ENCODE results near the gene C12orf76. TPM values are rescaled to one million over a fixed set of nuclear protein-coding genes. Genes with fewer than 3 reads are reported as not detected.
"Not testable (repeated sequence)": the region's sequence is repeated elsewhere in the genome, so short reads cannot be mapped to it uniquely, and the experiment has no call there.

C12orf76 gene
- total and polyA plus RNA-seq, 2 donors (not counting 1 experiment from before 2014, with no cell fraction given): 21.5 to 28.5 TPM

GRCh38 chr12:110058875-110059615, 10.7 kb upstream of the C12orf76 start:
- Histone ChIP-seq H3K4me3 (ENCODE audit: control extremely low read depth in 1 of 5, extremely low read depth in 1 of 5, insufficient read depth in 1 of 5, low read depth in 2 of 5, low read length in 4 of 5) (no peak overlapping the region), H3K4me1 (ENCODE audit: control insufficient read depth in 2 of 2, insufficient read depth in 2 of 2, low read length in 2 of 2) (no peaks in the 10 kb centered on the region), H3K9me3 (ENCODE audit: control extremely low read depth in 1 of 3, control insufficient read depth in 2 of 3, insufficient read depth in 1 of 3, low read length in 2 of 3) (no peaks in the 10 kb centered on the region), H4K20me1 (ENCODE audit: control insufficient read depth, insufficient read depth, low read length, poor library complexity, severe bottlenecking) (no peaks in the 10 kb centered on the region), H3K27ac (ENCODE audit: low read length in 2 of 2) (no peak overlapping the region), H3K27me3 (replicated peaks in 1 of 4; ENCODE audit: control extremely low read depth in 1 of 4, control insufficient read depth in 3 of 4, insufficient read depth in 4 of 4, low read length in 3 of 4) (no peaks in the 10 kb centered on the region), H3K79me2 (ENCODE audit: control insufficient read depth, insufficient read depth, low read length) (no peaks in the 10 kb centered on the region), H3K4me2 (replicated peaks; ENCODE audit: low read depth, low read length, poor library complexity, severe bottlenecking) (no peak overlapping the region), H3K36me3 (replicated peaks in 1 of 2; ENCODE audit: control extremely low read depth in 1 of 2, control insufficient read depth in 1 of 2, extremely low read depth in 1 of 2, insufficient read depth in 2 of 2, low read length in 1 of 2) (no peaks in the 10 kb centered on the region), H3K9ac (ENCODE audit: low read length) (no peak overlapping the region), H2AFZ (ENCODE audit: insufficient read depth, low read depth, low read length, poor library complexity, severe bottlenecking) (no peak overlapping the region)
- TF ChIP-seq CTCF (IDR thresholded peaks at IDR 0.05): no peak
- TF ChIP-seq EZH2 (IDR thresholded peaks at IDR 0.05; ENCODE audit: borderline replicate concordance, insufficient read depth, low read depth, low read length, poor library complexity, severe bottlenecking): no peak
- Mint-ChIP-seq H3K9me3 (ENCODE audit: insufficient read depth) (no peaks in the 10 kb centered on the region), H3K27me3 (peaks cover 4% of the 10 kb centered on the region), H3K4me3 (no peak overlapping the region), H3K4me1 (no peaks in the 10 kb centered on the region), H3K27ac (no peak overlapping the region)
- ATAC-seq (ENCODE audit: low read depth) (no peak), DNase-seq (no peak)
- POLR2A ChIA-PET: no interaction called here
- CTCF ChIA-PET: no interaction called here
- intact Hi-C loops (cut with micrococcal nuclease): no loop called here
- WGBS (ENCODE audit: insufficient coverage): 100% methylated on average over 3 of the region's 9 CpGs

- H3K4me3 ChIP-seq (ENCODE audit: control extremely low read depth in 1 of 5, extremely low read depth in 1 of 5, insufficient read depth in 1 of 5, low read depth in 2 of 5, low read length in 4 of 5); POLR2A ChIA-PET; intact Hi-C loops (cut with micrococcal nuclease); H3K4me1 Mint-ChIP-seq; H3K9ac ChIP-seq (ENCODE audit: low read length); H3K9me3 ChIP-seq (ENCODE audit: control extremely low read depth in 1 of 3, control insufficient read depth in 2 of 3, insufficient read depth in 1 of 3, low read length in 2 of 3); H3K4me3 Mint-ChIP-seq; H3K27ac Mint-ChIP-seq; H3K27ac ChIP-seq (ENCODE audit: low read length in 2 of 2); H3K36me3 ChIP-seq (replicated peaks in 1 of 2; ENCODE audit: control extremely low read depth in 1 of 2, control insufficient read depth in 1 of 2, extremely low read depth in 1 of 2, insufficient read depth in 2 of 2, low read length in 1 of 2); H3K9me3 Mint-ChIP-seq (ENCODE audit: insufficient read depth); H3K79me2 ChIP-seq (ENCODE audit: control insufficient read depth, insufficient read depth, low read length); H3K4me1 ChIP-seq (ENCODE audit: control insufficient read depth in 2 of 2, insufficient read depth in 2 of 2, low read length in 2 of 2); H4K20me1 ChIP-seq (ENCODE audit: control insufficient read depth, insufficient read depth, low read length, poor library complexity, severe bottlenecking); H2AFZ ChIP-seq (ENCODE audit: insufficient read depth, low read depth, low read length, poor library complexity, severe bottlenecking); ATAC-seq (ENCODE audit: low read depth); H3K27me3 Mint-ChIP-seq; H3K4me2 ChIP-seq (replicated peaks; ENCODE audit: low read depth, low read length, poor library complexity, severe bottlenecking); H3K27me3 ChIP-seq (replicated peaks in 1 of 4; ENCODE audit: control extremely low read depth in 1 of 4, control insufficient read depth in 3 of 4, insufficient read depth in 4 of 4, low read length in 3 of 4); DNase-seq: not testable (repeated sequence)
- no CpG with 5 or more reads among the region's 3 CpGs for WGBS (ENCODE audit: insufficient coverage)
- CTCF ChIA-PET: interaction anchor here (0.6 kb wide), 1 partner anchor 401 kb away, joined by 3 read pairs; no protein-coding TSS in a partner anchor
These were observed 8.3 kb upstream of the C12orf76 start for GRCh38 chr12:110056643-110057042.

- H2AFZ ChIP-seq (ENCODE audit: insufficient read depth, low read depth, low read length, poor library complexity, severe bottlenecking); ATAC-seq (ENCODE audit: low read depth); H3K4me1 Mint-ChIP-seq; H3K4me1 ChIP-seq (ENCODE audit: control insufficient read depth in 2 of 2, insufficient read depth in 2 of 2, low read length in 2 of 2); H3K4me2 ChIP-seq (replicated peaks; ENCODE audit: low read depth, low read length, poor library complexity, severe bottlenecking); H3K79me2 ChIP-seq (ENCODE audit: control insufficient read depth, insufficient read depth, low read length); H3K27ac ChIP-seq (ENCODE audit: low read length in 2 of 2); H3K36me3 ChIP-seq (replicated peaks in 1 of 2; ENCODE audit: control extremely low read depth in 1 of 2, control insufficient read depth in 1 of 2, extremely low read depth in 1 of 2, insufficient read depth in 2 of 2, low read length in 1 of 2); H3K4me3 Mint-ChIP-seq; H3K9ac ChIP-seq (ENCODE audit: low read length); H3K27me3 ChIP-seq (replicated peaks in 1 of 4; ENCODE audit: control extremely low read depth in 1 of 4, control insufficient read depth in 3 of 4, insufficient read depth in 4 of 4, low read length in 3 of 4); intact Hi-C loops (cut with micrococcal nuclease); DNase-seq; H3K27me3 Mint-ChIP-seq; H3K9me3 Mint-ChIP-seq (ENCODE audit: insufficient read depth); H3K4me3 ChIP-seq (ENCODE audit: control extremely low read depth in 1 of 5, extremely low read depth in 1 of 5, insufficient read depth in 1 of 5, low read depth in 2 of 5, low read length in 4 of 5); H3K27ac Mint-ChIP-seq; H3K9me3 ChIP-seq (ENCODE audit: control extremely low read depth in 1 of 3, control insufficient read depth in 2 of 3, insufficient read depth in 1 of 3, low read length in 2 of 3); H4K20me1 ChIP-seq (ENCODE audit: control insufficient read depth, insufficient read depth, low read length, poor library complexity, severe bottlenecking): not testable (repeated sequence)
- ChIA-PET CTCF (interaction anchor here (0.6 kb wide), 2 partner anchors 213 to 402 kb away, joined by 3 to 4 read pairs; no protein-coding TSS in a partner anchor), POLR2A (interaction anchor here (0.7 kb wide), 1 partner anchor 368 kb away, joined by 10 read pairs; no protein-coding TSS in a partner anchor)
- 35% methylated on average over 2 of the region's 11 CpGs for WGBS (ENCODE audit: insufficient coverage)
These were observed 7.3 kb upstream of the C12orf76 start for GRCh38 chr12:110055375-110056352.

Data from B cell (primary cell).